Measurements from ENCODE around the gene RTEL1.
"Not testable (repeated sequence)": the region's sequence is repeated elsewhere in the genome, so short reads cannot be mapped to it uniquely, and the experiment has no call there.

The RTEL1 gene

DNA sequence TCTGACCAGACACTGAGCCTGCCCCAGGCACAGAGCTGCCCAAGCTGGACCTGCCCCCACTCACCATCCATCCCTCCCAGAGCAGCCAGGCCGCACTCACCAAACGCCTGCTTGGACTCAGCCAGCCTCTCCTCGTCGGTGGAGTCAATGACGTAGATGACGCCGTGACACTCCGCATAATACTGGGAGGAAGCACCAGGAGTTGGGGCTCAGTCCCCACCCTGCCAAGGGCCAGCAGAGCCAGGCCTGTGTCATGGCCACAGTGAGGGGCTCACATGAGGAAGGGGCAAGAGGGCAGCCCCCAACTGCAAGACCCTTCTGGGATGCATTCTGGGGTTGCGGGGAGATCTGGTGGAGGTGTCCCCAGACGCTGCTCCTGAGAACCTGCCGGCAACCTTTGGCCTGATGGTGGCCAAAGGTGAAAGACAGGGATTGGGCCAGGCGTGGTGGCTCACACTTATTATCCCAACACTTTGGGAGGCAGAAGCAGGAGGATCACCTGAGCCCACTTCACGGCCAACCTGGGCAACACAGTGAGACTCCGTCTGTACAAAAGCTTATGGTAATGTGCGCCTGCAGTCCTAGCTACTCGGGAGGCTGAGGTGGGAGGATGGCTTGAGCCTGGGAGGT lies 44.0 kb downstream of the RTEL1 start:
- no peak for DNase-seq

DNA sequence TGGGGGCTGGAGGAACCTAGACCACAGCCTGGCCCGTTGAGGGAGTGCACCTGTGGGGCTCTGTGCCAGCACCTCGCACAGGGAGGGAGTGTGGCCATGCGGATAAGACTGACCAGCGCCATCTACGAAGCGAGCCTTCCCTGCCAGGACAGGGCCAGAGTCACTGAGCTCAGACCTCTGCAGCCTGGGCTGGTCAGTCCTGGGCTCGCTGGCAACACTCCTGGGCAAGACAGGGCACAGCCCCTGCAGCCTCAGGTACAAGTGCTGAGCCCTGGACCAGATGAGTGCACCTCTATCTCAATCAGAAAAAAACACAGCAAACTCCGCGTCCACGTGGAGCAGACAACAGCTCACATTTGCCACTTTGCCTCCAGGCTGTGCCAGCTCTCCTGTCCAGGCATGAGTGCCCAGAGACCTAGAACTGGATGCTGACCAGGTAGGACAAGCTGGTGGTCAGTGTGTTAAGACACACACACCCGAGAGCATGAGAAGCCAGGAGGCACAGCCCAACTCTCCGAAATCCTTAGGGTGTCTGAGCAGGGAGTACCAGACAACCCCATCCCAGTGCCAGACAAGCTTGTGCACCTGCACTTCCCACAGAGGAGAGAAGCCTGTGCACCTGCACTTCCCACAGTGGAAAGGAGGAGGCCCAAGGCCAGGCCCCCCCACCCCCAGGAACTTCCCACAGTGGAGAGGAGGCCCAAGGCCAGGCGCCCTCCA lies 44.8 kb downstream of the RTEL1 start:
- no peak for DNase-seq

DNA sequence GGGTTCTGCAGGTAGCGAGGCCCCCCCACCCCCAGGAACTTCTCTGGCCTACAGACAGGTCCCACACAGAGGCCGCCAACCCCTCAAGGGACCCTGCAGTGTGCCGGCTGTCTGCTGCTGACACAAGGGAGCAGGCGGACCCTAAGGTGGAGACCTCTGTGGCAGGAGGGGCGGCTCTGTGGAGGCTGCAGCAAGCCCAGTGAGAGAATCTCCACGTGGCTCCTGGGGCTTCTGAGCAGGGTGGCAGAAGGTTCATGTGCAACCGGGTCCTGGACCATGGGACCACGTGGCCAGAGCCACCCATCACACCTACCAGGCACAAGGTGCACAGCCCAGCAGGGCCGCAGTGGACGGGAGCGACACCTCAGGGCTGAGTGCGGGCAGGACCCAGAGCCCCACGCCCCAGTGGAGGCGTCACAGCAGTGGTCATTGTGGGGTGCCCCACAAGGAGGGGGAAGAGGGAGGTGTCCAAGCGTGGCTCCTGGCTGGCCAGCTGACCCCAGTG lies 45.4 kb downstream of the RTEL1 start:
- no peak for DNase-seq

DNA sequence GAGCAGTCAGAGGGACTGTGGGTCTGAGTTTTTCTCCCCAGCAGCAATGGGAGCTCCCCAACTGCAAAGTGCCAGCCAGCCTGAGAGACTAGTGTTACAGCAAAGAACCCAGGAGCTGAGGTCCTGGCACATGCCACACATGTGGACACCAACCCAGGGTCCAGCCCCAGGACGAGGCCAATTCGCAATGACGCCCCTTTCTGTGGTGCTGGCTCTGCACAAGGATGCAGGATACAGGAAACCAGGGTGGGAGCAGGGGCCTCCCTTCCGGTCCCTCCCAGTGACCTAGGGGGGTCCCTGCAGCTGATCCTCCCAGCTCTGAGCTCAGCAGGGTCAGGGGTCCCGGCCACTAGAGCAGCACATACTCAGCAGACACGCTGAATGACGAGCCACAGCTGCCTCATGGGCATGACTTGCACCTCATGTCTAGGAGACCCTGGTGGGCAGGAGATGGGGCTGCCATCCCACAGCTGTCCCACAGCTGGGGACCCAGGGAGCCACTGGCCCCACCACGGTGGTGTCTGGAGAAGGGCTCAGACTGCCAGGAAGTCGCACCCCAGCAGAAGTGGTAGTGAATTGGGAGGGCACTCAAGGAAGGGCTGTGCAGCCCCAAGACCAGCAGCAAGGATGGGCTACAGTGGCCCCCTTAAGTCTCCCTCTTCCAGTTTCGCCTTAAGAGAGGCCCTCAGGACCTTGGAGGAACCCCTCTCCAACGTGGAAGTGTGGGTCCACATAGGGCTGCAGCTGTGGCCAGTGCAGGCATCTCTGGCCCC lies 46.0 kb downstream of the RTEL1 start:
- DNase-seq = no peak

DNA sequence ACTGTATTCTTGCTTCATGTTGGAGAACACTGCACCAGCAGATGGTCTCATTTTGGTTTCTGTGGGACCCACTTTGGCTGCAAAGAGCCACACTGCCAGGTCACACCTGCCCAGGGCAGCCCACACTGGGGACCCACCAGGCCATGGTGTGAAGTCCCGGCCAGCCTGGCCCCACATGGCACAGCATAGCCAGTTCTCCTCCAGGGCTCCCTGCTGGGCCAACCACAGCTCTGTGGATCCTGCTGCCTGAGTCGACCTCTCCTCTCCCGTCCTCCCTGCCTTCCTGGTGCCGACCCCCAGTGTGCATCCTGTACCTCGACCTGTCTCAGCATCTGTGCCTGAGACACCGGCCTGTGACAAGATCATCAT lies 46.6 kb downstream of the RTEL1 start:
- DNase-seq = no peak

DNA sequence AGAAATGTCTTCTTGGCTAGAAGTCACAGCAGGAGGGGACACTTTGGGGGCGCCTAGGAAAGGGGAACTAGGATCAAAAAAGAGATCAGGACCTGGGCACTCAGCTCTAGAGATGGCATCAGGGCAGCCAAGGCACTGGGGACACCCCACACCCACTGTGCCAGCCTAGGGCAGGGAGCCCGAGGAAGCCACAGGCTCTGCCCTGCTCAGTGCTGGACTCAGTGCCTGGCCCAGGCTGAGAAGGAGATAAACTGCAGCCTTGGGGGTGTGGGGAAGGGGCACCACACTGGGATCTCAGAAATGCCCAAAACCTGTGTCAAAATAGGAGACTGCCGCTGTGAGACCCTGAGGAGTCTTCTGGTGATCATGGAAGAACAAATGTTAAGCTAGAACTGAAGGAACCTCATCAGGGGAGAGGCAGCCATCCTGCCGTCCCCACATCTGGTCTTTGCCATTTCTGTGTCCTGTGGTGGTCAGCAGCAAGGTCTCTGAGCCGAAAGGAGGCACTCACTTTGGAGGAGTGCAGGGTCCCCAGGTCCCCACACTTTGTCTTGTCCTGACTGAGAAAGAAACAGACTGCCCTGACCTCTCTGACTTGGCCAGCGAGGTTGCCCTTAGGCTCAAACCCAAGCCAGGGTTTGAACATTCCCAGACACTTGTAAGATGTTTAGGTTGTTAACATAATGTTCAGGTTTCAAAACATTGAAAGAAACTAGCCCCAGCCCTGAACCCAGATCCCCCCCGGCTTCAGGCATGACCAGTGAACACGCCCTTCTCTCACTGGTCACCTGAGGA lies 47.3 kb downstream of the RTEL1 start:
- DNase-seq = no peak

DNA sequence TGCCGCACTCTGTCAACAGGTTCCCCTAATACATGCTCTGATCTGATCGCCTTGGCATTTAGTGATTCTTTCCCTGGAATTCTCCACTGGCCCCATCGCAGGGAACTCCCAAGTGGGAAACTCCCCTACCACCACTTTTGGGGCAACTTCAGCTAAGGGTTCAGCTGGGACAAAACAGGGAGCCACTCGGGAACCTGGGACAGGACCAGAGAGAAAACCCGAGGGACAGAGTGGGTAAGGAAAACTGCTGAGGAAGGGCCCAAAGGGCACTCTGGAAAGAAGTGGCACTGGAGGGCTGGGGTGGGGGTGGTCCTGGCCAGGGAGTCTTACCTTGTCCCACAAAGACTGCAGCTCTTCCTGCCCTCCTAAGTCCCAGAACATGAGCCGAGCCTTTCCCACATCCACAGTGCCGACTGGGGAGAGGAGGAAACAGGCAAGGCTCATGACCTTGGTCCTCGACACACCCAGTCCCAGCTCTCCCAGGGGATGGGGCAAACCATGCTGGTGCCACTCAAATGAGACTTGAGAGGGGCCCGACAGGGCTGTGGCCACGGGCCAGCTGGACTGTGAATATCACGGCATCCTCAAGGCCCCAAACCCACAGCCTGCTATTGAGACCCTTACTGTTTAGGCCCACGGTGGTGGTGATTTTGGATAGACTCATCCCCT lies 48.0 kb downstream of the RTEL1 start:
- no peak for DNase-seq

DNA sequence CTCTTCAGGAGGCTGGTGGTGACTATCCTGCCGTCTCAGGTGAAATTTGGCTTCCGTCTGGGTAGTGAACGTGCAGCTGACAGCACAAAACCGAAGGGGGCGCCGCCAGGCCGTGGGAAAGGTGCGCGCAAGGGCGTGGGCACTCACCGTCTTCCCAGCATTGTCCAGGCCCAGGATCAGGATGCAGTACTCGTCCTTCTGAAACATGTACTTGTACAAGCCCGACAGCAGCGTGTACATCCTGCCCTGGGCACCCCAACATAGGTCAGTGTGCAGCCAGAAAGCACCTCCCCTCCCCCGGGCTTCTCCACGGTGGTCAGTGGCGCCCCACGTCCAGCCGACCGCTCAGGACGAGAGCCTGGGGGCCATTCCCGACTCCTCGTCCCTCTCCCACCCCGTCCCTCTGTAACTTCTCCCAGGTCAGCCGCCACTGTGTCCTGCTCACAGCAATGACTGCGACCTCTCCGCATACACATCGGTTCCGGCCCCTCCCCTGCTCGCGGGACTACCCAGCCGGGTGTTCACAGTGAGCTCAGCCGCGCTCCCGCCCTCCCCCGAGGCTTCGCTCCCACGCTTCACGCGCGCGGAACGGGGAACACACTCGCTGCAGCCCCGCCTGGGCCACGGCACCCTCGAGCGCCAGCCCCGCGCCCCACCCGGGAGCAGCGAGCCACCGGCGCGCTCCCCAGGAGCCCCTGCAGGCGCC lies 48.9 kb downstream of the RTEL1 start:
- DNase-seq = no peak

DNA sequence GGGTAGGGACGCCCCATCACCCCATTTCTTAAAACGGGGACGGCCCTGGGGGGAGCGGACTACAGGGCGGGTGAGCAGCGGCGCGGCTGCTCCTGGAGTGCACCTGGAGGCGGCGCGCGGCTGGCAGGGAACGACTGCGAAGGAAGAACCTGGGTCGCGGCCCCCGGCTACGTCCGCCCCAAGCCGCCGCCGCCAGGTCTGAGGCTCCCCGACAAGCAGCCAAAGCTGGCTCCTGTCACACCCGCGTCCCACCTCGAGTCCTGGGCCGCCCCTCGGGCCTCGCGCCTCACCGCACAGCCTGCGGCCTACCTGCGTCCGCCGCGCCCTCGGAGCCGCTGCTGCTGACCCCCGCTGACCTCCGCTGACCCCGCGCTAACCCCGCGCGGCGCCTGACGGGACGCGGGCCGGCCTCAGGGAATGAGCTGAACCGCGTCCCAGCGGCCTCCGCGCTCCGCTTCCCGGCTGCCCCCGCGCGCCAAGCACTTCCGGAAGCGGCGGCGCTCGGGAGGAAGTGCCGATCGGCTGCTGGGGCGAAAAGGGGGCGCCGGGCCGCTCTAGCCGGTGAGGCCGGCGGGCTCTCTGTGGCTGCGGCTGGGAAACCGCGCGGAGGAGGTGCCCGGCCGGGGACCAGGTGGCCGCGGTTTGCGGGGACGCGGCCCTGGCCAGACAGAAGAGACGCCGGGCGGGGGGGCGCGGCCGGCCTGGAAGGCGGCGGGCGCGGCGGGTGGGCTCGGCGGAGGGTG lies 49.6 kb downstream of the RTEL1 start, which contains the start of the genes ARFRP1 and ZGPAT:
TSS of gene ARFRP1 (minus strand) at position 419 of the 743 bp plus-strand sequence. CDS start 885 bp downstream, outside the sequence.
TSS of gene ZGPAT (plus strand) at position 482 of the 743 bp plus-strand sequence. CDS start 542 bp downstream, outside the sequence.
- peak; percentile 80 for DNase-seq

DNA sequence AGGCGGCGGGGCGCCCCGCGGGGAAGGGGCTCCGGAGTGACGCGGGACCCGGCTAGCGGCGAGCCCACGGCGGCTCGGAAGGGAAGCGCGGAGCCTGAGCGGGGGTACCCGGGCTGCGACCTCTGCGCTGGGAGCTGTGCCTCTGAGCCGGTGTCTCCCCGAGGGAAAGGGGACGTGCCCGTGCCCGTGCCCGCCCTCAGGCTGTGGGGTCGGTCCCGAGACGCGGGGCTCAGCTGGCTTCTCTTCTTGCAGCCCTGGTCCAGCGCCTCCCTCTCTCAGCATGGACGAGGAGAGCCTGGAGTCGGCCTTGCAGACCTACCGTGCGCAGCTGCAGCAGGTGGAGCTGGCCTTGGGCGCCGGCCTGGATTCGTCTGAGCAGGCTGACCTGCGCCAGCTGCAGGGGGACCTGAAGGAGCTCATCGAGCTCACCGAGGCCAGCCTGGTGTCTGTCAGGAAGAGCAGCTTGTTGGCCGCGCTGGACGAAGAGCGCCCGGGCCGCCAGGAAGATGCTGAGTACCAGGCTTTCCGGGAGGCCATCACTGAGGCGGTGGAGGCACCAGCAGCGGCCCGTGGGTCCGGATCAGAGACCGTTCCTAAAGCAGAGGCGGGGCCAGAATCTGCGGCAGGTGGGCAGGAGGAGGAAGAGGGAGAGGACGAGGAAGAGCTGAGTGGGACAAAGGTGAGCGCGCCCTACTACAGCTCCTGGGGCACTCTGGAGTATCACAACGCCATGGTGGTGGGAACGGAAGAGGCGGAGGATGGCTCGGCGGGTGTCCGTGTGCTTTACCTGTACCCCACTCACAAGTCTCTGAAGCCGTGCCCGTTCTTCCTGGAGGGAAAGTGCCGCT lies 50.4 kb downstream of the RTEL1 start:
- DNase-seq = no peak

DNA sequence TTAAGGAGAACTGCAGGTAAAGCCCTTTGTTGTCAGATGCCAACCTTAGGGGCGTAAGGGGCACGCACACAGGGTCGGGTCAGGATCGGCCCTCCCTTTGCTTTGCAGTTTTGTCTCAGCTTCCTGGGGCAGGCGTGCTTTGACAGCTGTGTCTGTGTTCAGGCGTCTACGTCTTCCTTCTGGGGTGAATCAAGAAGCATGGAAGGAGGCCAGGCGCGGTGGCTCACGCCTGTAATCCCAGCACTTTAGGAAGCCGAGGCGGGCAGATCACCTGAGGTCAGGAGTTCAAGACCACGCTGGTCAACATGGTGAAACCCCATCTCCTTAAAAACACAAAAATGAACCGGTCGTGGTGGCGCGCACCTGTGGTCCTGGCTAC lies 51.0 kb downstream of the RTEL1 start:
- no peak for DNase-seq

DNA sequence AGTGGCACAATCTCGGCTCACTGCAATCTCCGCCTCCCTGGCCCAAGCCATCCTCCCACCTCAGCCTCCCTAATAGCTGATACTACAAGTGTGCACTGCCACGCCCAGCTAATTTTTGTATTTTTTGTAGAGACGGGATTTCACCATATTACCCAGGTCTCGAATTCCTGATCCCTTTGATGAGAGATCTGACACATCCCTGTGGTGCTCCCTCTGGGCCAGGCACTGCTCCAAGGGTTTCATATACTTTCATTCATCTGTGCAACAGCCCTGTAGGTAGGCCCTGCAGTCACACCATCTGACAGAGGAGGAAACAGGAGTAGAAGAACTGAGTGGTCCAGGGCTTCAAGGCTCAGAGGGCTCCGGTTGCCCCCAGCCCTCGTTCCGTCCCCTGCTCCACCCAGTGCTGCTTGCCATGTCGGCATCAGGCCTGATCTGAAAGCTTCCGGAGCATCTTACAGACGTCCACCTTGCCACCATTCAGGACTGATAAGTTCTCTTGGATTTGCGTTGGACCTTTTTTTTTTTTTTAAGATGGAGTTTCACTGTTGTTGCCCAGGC lies 53.1 kb downstream of the RTEL1 start:
- DNase-seq = no peak

DNA sequence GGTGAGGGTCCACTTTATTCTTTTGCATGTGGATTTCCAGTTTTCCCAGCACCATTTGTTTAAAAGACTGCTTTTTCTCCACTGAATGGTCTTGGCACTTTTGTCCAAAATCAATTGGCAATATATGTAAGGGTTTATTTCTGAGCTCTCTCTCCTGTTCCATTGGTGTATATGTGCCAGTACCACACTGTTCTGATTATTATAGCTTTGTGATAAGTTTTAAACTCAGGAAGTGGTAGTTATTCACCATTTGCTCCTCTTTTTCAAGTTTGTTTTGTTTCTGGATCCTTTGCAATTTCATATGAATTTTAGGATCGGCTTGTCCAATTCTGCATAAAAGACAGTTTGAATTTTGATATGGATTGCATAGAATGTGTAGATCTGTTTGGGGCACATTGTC lies 54.1 kb downstream of the RTEL1 start:
- DNase-seq = no peak

DNA sequence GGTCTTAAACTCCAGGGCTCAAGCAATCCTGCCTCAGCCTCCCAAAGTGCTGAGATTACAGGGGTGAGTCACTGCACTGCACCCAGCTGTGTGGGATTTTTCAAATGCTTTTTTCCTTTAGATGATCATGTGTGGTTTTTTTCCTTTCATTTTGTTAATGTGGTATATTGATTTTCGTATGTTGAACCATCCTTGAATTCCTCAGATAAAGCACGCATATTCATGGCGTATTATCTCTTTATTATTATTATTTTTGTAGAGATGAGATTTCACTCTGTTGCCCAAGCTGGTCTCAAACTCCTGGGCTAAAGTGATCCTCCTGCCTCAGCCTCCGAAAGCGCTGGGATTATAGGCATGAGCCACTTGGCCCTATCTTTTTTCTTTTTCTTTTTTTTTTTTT lies 56.7 kb downstream of the RTEL1 start:
- DNase-seq = no peak

DNA sequence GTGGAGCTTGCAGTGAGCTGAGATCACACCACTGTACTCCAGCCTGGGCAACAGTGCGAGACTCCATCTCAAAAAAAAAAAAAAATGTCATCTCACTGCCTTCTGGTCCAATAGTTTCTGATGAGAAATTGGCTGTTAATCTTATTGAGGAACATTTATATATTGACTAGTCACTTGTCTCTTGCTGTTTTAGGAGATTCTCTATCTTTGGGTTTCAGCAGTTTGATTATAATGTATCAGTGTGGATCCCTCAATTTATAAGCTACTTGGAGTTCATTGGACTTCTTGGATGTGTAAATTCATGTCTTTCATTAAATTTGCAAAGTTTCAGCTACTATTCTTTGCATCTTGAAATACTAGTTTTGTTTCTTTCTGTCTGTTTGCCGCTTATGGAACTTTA lies 60.9 kb downstream of the RTEL1 start:
- DNase-seq = no peak

DNA sequence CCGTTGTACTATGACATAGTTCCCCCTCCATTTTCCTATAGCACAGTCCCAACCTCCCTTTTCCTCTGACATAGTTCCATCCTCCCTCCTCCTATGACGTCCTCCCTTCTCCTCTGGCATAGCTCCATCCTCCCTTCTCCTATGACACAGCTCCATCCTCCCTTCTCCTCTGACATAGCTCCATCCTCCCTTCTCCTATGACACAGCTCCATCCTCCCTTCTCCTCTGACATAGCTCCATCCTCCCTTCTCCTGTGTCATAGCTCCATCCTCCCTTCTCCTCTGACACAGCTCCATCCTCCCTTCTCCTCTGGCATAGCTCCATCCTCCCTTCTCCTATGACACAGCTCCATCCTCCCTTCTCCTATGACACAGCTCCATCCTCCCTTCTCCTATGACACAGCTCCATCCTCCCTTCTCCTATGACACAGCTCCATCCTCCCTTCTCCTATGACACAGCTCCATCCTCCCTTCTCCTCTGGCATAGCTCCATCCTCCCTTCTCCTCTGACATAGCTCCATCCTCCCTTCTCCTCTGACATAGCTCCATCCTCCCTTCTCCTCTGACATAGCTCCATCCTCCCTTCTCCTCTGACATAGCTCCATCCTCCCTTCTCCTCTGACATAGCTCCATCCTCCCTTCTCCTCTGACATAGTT lies 65.0 kb downstream of the RTEL1 start:
- DNase-seq = not testable (repeated sequence)

DNA sequence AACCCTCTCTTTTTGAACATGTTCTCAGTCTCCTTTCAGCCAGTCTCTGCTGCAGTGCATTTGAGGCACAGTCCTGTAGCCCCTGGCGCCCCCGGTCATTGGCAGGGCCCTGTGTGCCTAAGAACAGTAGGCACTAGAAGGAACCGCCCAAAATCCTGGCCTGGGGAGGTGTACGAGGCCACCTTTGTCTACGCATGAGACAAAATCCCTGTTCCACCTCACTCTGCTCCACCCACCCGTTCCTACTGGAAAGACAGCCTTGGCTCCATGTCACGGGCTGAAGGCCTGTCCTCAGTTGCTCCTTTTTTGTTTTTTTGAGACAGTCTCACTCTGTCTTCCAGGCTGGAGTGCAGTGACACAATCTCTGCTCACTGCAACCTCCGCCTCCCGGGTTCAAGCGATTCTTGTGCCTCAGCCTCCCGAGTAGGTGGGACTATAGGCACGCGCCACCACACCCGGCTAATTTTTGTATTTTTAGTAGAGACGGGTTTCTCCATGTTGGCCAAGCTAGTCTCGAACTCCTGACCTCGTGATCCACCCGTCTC lies 72.1 kb downstream of the RTEL1 start:
- DNase-seq = not testable (repeated sequence)

DNA sequence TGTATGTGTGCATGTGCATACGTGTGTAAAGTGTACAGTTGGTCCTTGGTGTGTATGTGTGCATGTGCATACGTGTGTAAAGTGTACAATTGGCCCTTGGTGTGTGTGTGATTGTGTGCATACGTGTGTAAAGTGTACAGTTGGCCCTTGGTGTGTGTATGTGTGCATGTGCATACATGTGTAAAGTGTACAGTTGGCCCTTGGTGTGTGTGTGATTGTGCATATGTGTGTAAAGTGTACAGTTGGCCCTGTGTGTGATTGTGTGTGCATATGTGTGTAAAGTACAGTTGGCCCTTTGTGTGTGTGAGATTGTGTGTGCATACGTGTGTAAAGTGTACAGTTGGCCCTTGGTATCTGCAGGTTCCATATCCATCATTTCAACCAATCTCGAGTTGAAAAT lies 73.3 kb downstream of the RTEL1 start:
- DNase-seq = no peak

Data from NCI-H2029 (cell line).